GM12891 (cell line): ENCODE results near the gene TRRAP.

Experiments
- POLR2A ChIP-seq: IDR thresholded peaks from 2 replicates; pipeline ENCODE4 v1.6.1; 2011; ENCODE audit warnings: low read depth, low read length, control low read depth
- POLR2AphosphoS5 ChIP-seq: IDR thresholded peaks from 2 replicates; pipeline ENCODE4 v1.6.1; 2011; ENCODE audit warnings: low read depth, low read length, control low read depth

DNA sequence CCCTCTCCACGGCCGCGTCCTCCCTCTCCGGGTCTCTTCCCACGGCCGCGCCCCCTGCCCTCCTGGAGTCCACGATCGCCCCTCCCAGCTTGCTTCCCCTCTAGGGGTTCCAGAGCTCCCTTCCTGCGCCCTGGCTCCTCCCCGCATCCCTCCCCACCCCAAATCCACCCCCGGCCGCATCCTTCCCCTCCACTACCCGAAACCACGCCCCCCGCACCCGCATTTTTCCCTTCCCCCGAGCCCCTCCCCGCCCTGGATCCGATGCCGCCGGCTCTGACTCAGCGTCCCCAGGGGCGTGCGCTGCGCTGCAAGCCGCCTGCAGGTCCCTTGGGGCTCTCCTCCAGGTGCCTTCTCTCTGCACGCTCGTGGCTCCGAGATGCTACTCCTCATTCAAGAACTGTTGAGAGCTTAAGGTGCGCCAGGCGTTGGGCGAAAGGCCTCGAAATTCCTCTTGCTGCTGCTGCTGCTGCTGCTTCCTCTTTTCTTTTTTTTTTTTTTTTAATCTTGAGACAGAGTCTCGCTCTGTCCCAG, 8.1 kb upstream of the TRRAP start:
- TF ChIP-seq POLR2AphosphoS5, result no peak
- TF ChIP-seq POLR2A, result no peak
